H1 (cell line): ENCODE results near the gene GMPR2. TPM values are rescaled to one million over a fixed set of nuclear protein-coding genes. Genes with fewer than 3 reads are reported as not detected.

Experiments
- CTCF ChIA-PET: fragments of 300-600 bp; sonication (Branson Sonifier 250); formaldehyde crosslinking; loops from one replicate; lab custom pipeline; 2021; ENCODE audit not compliant: partially characterized antibody; lab: Charles Lee
- POLR2A ChIA-PET: fragments of 300-600 bp; sonication (Branson Sonifier 250); formaldehyde crosslinking; loops from one replicate; lab custom pipeline; 2021; ENCODE audit warnings: inconsistent platforms; ENCODE audit not compliant: partially characterized antibody; lab: Charles Lee
- DNase-seq, 2 experiments: peaks; one replicate each; pipeline versions ENCODE4 v3.0.0 to v3.0.0-alpha.2; 2010 to 2022; ENCODE audit warnings: low spot score in 2 of 2, low read depth in 1 of 2, mixed read lengths in 1 of 2
- FAIRE-seq: peaks from 2 replicates; lab custom pipeline; 2011; peaks lifted over from hg19 to GRCh38; lab: Jason Lieb, UNC
- H2AFZ ChIP-seq: 2 replicates; pipeline ENCODE4 v1.8.1; 2012; ENCODE audit warnings: low read length, inconsistent platforms
- H2AK5ac ChIP-seq: 2 replicates; pipeline ENCODE4 v1.6.1; 2013; ENCODE audit warnings: low read depth, low read length
- H2BK120ac ChIP-seq: replicated peaks from 2 replicates; pipeline ENCODE3; 2013; ENCODE audit warnings: low read depth, low read length, inconsistent platforms
- H2BK12ac ChIP-seq: 2 replicates; pipeline ENCODE4 v1.6.1; 2013; ENCODE audit warnings: low read depth, low read length
- H2BK15ac ChIP-seq: 2 replicates; pipeline ENCODE4 v1.6.1; 2013; ENCODE audit warnings: low read length
- H2BK20ac ChIP-seq: 2 replicates; pipeline ENCODE4 v1.6.1; 2013; ENCODE audit warnings: low read length
- H2BK5ac ChIP-seq: 2 replicates; pipeline ENCODE4 v1.6.1; 2013; ENCODE audit warnings: low read depth, low read length
- H3K14ac ChIP-seq: 2 replicates; pipeline ENCODE4 v1.6.1; 2013; ENCODE audit warnings: inconsistent platforms; ENCODE audit not compliant: insufficient read length
- H3K18ac ChIP-seq: 2 replicates; pipeline ENCODE4 v1.6.1; 2013; ENCODE audit warnings: low read length; ENCODE audit errors: extremely low read depth
- H3K23ac ChIP-seq: 2 replicates; pipeline ENCODE4 v1.6.1; 2013; ENCODE audit warnings: inconsistent platforms; ENCODE audit not compliant: insufficient read length
- H3K23me2 ChIP-seq: 2 replicates; pipeline ENCODE4 v1.6.1; 2013; ENCODE audit warnings: low read depth, low read length
- H3K27ac ChIP-seq: 2 replicates; pipeline ENCODE4 v1.6.1; 2011; ENCODE audit warnings: low read depth, low read length, inconsistent platforms
- H3K27me3 ChIP-seq, 4 experiments: replicated peaks in 1 of 4; 1 replicate in 1 of 4; 2 replicates in 3 of 4; pipeline versions ENCODE4 v1.6.1 to v1.8.1; 2011 to 2013; ENCODE audit warnings: low read length in 3 of 4, mild to moderate bottlenecking in 3 of 4, inconsistent platforms in 2 of 4, mixed read lengths in 2 of 4, moderate library complexity in 1 of 4; ENCODE audit not compliant: control insufficient read depth in 3 of 4, insufficient read depth in 3 of 4; ENCODE audit errors: extremely low read depth in 1 of 4
- H3K36me3 ChIP-seq, 4 experiments: 2 replicates each; pipeline versions ENCODE4 v1.6.1 to v1.8.1; 2011 to 2013; ENCODE audit warnings: mild to moderate bottlenecking in 4 of 4, low read length in 3 of 4, moderate library complexity in 2 of 4, control low read depth in 1 of 4, inconsistent platforms in 1 of 4; ENCODE audit not compliant: insufficient read depth in 4 of 4, control insufficient read depth in 2 of 4
- H3K4ac ChIP-seq: replicated peaks from 2 replicates; pipeline ENCODE3; 2013; ENCODE audit warnings: low read length, low read depth, mixed read lengths, inconsistent platforms; ENCODE audit not compliant: insufficient read length
- H3K4me1 ChIP-seq, 4 experiments: replicated peaks in 1 of 4; 1 replicate in 1 of 4; 2 replicates in 3 of 4; pipeline versions ENCODE4 v1.6.1 to v1.8.1; 2011 to 2013; ENCODE audit warnings: low read length in 3 of 4, inconsistent platforms in 2 of 4, mixed read lengths in 1 of 4; ENCODE audit not compliant: insufficient read depth in 4 of 4, control insufficient read depth in 3 of 4
- H3K4me2 ChIP-seq, 2 experiments: 2 replicates each; pipeline versions ENCODE4 v1.6.1 to v1.8.1; 2011 to 2013; ENCODE audit warnings: low read depth in 2 of 2, low read length in 2 of 2, control low read depth in 1 of 2, inconsistent platforms in 1 of 2, mild to moderate bottlenecking in 1 of 2; ENCODE audit not compliant: insufficient read depth in 1 of 2
- H3K4me3 ChIP-seq, 4 experiments: fragments of 200-600, 300-600 bp in 1 of 4; sonication (generic), shearing (Covaris generic), sonication (Bioruptor Twin) in 1 of 4; 2 replicates each; pipeline versions ENCODE4 v1.5.1 to v1.8.1; 2011 to 2016; ENCODE audit warnings: low read length in 4 of 4, low read depth in 3 of 4, control low read depth in 2 of 4, inconsistent platforms in 2 of 4, mild to moderate bottlenecking in 2 of 4, mixed read lengths in 1 of 4, moderate library complexity in 1 of 4; ENCODE audit not compliant: insufficient read depth in 2 of 4; ENCODE audit errors: extremely low read depth in 1 of 4
- H3K56ac ChIP-seq: replicated peaks from 2 replicates; pipeline ENCODE3; 2013; ENCODE audit warnings: low read depth, mild to moderate bottlenecking, mixed read lengths, low read length, inconsistent platforms; ENCODE audit not compliant: insufficient read length
- H3K79me1 ChIP-seq: 2 replicates; pipeline ENCODE4 v1.6.1; 2013; ENCODE audit warnings: low read depth, low read length, control low read depth
- H3K79me2 ChIP-seq, 2 experiments: 2 replicates each; pipeline versions ENCODE4 v1.6.1 to v1.8.1; 2012 to 2013; ENCODE audit warnings: low read length in 2 of 2, mild to moderate bottlenecking in 2 of 2, inconsistent platforms in 1 of 2; ENCODE audit not compliant: insufficient read depth in 2 of 2, control insufficient read depth in 1 of 2
- H3K9ac ChIP-seq, 4 experiments: replicated peaks in 1 of 4; 1 replicate in 1 of 4; 2 replicates in 3 of 4; pipeline versions ENCODE4 v1.6.1 to v1.8.1; 2011 to 2013; ENCODE audit warnings: low read depth in 3 of 4, low read length in 3 of 4, control low read depth in 2 of 4, mild to moderate bottlenecking in 2 of 4, moderate library complexity in 2 of 4, inconsistent platforms in 1 of 4; ENCODE audit errors: extremely low read depth in 1 of 4
- H3K9me3 ChIP-seq, 2 experiments: 2 replicates each; pipeline versions ENCODE4 v1.6.1 to v1.8.1; 2012 to 2013; ENCODE audit warnings: mild to moderate bottlenecking in 2 of 2, moderate library complexity in 2 of 2, control low read depth in 1 of 2, inconsistent platforms in 1 of 2, low read depth in 1 of 2, low read length in 1 of 2, mixed read lengths in 1 of 2; ENCODE audit not compliant: insufficient read depth in 2 of 2
- H4K20me1 ChIP-seq, 2 experiments: replicated peaks in 1 of 2; 2 replicates each; pipeline versions ENCODE3 to v1.8.1; 2011 to 2013; ENCODE audit warnings: inconsistent platforms in 2 of 2, low read length in 2 of 2, mild to moderate bottlenecking in 1 of 2; ENCODE audit not compliant: insufficient read depth in 2 of 2, control insufficient read depth in 1 of 2
- H4K5ac ChIP-seq: 2 replicates; pipeline ENCODE4 v1.6.1; 2013; ENCODE audit warnings: low read length, low read depth, mixed read lengths, inconsistent platforms; ENCODE audit not compliant: insufficient read length
- H4K8ac ChIP-seq: 2 replicates; pipeline ENCODE4 v1.8.0; 2013; ENCODE audit warnings: mild to moderate bottlenecking, moderate library complexity, low read length, inconsistent platforms; ENCODE audit not compliant: insufficient read depth; ENCODE audit errors: extremely low read depth
- H4K91ac ChIP-seq: replicated peaks from 2 replicates; pipeline ENCODE3; 2013; ENCODE audit warnings: low read length, mixed read lengths, inconsistent platforms; ENCODE audit not compliant: insufficient read length
- BRCA1 ChIP-seq: IDR thresholded peaks from 2 replicates; pipeline ENCODE4 v1.6.1; 2012; ENCODE audit warnings: low read depth, low read length, improper control_type of control experiment
- CBX8 ChIP-seq: fragments of 300-800, 300-1000 bp; sonication (generic); IDR thresholded peaks from 2 replicates; pipeline ENCODE4 v1.7.1; 2016; ENCODE audit warnings: low read depth, low read length, borderline replicate concordance
- CEBPB ChIP-seq: IDR thresholded peaks from 2 replicates; pipeline ENCODE4 v1.6.1; 2012; ENCODE audit warnings: low read depth, low read length
- CHD1 ChIP-seq: IDR thresholded peaks from 2 replicates; pipeline ENCODE4 v1.6.1; 2012; ENCODE audit warnings: low read depth, low read length, improper control_type of control experiment
- E2F6 ChIP-seq: IDR thresholded peaks from 2 replicates; pipeline ENCODE4 v1.6.1; 2012; ENCODE audit warnings: inconsistent platforms
- FOSL1 ChIP-seq: IDR thresholded peaks from 2 replicates; pipeline ENCODE4 v1.6.1; 2011; ENCODE audit warnings: mild to moderate bottlenecking, low read depth, low read length, moderate library complexity; ENCODE audit not compliant: insufficient read depth
- GTF2F1 ChIP-seq: IDR thresholded peaks from 2 replicates; pipeline ENCODE4 v1.6.1; 2012; ENCODE audit warnings: low read depth, low read length, improper control_type of control experiment, borderline replicate concordance
- MAX ChIP-seq: IDR thresholded peaks from 2 replicates; pipeline ENCODE4 v1.6.1; 2012; ENCODE audit warnings: inconsistent platforms
- RAD21 ChIP-seq, 2 experiments: IDR thresholded peaks in 1 of 2; conservative IDR thresholded peaks in 1 of 2; 2 replicates each; pipeline ENCODE4 v1.6.1; 2011; ENCODE audit warnings: low read depth in 2 of 2, low read length in 2 of 2, improper control_type of control experiment in 1 of 2, inconsistent platforms in 1 of 2, mild to moderate bottlenecking in 1 of 2, moderate library complexity in 1 of 2
- SP1 ChIP-seq: IDR thresholded peaks from 2 replicates; pipeline ENCODE4 v1.6.1; 2011; ENCODE audit warnings: low read depth, low read length
- SP4 ChIP-seq: IDR thresholded peaks from 2 replicates; pipeline ENCODE4 v1.6.1; 2012; ENCODE audit warnings: low read length, inconsistent platforms
- TAF1 ChIP-seq: IDR thresholded peaks from 2 replicates; pipeline ENCODE4 v1.6.1; 2011; ENCODE audit warnings: mild to moderate bottlenecking, low read depth, low read length
- TEAD4 ChIP-seq: IDR thresholded peaks from 2 replicates; pipeline ENCODE4 v1.6.1; 2012; ENCODE audit warnings: low read depth, low read length, inconsistent platforms, mixed read lengths
- WGBS, 2 experiments: shearing (Covaris generic) in 1 of 2; methylation state at CpG; one replicate each; pipeline versions ENCODE4 v1.1.6 to v1.1.7; 2013 to 2015; ENCODE audit warnings: low lambda C conversion rate in 2 of 2, mixed read lengths in 2 of 2, inconsistent platforms in 1 of 2, low coverage in 1 of 2, missing lambda C conversion rate in 1 of 2; ENCODE audit not compliant: insufficient replicate concordance in 2 of 2, insufficient coverage in 1 of 2, insufficient read length in 1 of 2; ENCODE audit errors: extremely low coverage in 1 of 2, missing lambda C conversion rate in 1 of 2; 5-methylcytosine and 5-hydroxymethylcytosine counted together
- polyA plus RNA-seq, 7 experiments: library from polyadenylated mRNA; depleted of rRNA in 3 of 7; stranded (reverse) in 5 of 7; unstranded in 2 of 7; fragments of >200 nt in 5 of 7; fragments of 200-250 nt in 2 of 7; gene quantifications; 1 replicate in 5 of 7; 2 replicates in 1 of 7; 4 replicates in 1 of 7; pipeline versions ENCODE4 v1.2.1 to v1.2.3, GENCODE V29; 2011 to 2013; ENCODE audit warnings: missing spikeins in 2 of 7, mixed read lengths in 2 of 7
- total RNA-seq: library from RNA; stranded (reverse); fragmentation: NEBNext Ultra II Directional; extraction: Animal tissue kit (Norgen Biotek cat#: 25700); gene quantifications from 2 replicates; pipeline ENCODE4 v1.2.1, GENCODE V29; 2021

GMPR2 gene
- total and polyA plus RNA-seq, 2 of the 8 experiments (the other 6 are each of a cell fraction or from before 2014, with no cell fraction given): 61.6 to 85.3 TPM

- H2BK12ac ChIP-seq: no peak overlapping the region
- H3K9ac ChIP-seq: 0 out of 7 replicates have a peak overlapping the region, but pooled peaks of 2 of the 4 experiments have one; percentile 4 to 13
- no peak overlapping the region for H3K14ac ChIP-seq
- DNase-seq (no peak), FAIRE-seq (no peak)
- peaks cover 5% of the 10 kb centered on the region for H3K23me2 ChIP-seq
- no peaks in the 10 kb centered on the region for H3K9me3 ChIP-seq
- no peak overlapping the region for H3K18ac ChIP-seq
- peak overlapping the region; percentile 70 to 85 for H3K4me2 ChIP-seq
- H3K4me1 ChIP-seq: peaks cover 0 to 7% (median 4%) of the 10 kb centered on the region in 4 experiments; a peak in 6 of 7 replicates
- no peak overlapping the region for H3K56ac ChIP-seq
- H3K79me1 ChIP-seq: peaks cover 12% of the 10 kb centered on the region
- peaks cover 0 to 16% of the 10 kb centered on the region in 2 experiments for H4K20me1 ChIP-seq
- peaks cover 13 to 45% (median 38%) of the 10 kb centered on the region in 4 experiments; a peak in 7 of 8 replicates for H3K36me3 ChIP-seq
- no peak overlapping the region for H2AFZ ChIP-seq
- H4K8ac ChIP-seq: no peak overlapping the region
- no peak overlapping the region for H3K4ac ChIP-seq
- ChIA-PET POLR2A (interaction anchor here (0.6 to 9.3 kb wide), 13 partner anchors 7 to 130 kb away, joined by 3 to 158 read pairs (median 4); partner anchors contain the start of genes CHMP4A, IRF9, PCK2 and PSME2), CTCF (interaction anchor here (0.7 to 4.1 kb wide), 6 partner anchors 27 to 145 kb away, joined by 3 to 16 read pairs (median 4); partner anchors contain the start of genes DCAF11, IRF9 and NRL)
- no peaks in the 10 kb centered on the region for H3K27me3 ChIP-seq
- peak overlapping the region; percentile 75 to 91 (median 87); a peak in 7 of 8 replicates for H3K4me3 ChIP-seq
- H4K91ac ChIP-seq: no peak overlapping the region
- H3K23ac ChIP-seq: no peak overlapping the region
- no peak overlapping the region for H2BK15ac ChIP-seq
- WGBS, 2 experiments: 97% methylated on average over 2 of the region's 2 CpGs; no CpG with 5 or more reads in 1 of the 2 experiments
- H2BK5ac ChIP-seq: no peak overlapping the region
- no peak overlapping the region for H4K5ac ChIP-seq
- peaks cover 0 to 13% of the 10 kb centered on the region in 2 experiments; a peak in 2 of 4 replicates for H3K79me2 ChIP-seq
- no peak overlapping the region for H2BK20ac ChIP-seq
- H3K27ac ChIP-seq: no peak overlapping the region
- no peak overlapping the region for H2AK5ac ChIP-seq
- H2BK120ac ChIP-seq: no peak overlapping the region
- no peak for TF ChIP-seq CEBPB
- TF ChIP-seq FOSL1: no peak
- TF ChIP-seq GTF2F1: no peak
- no peak for TF ChIP-seq RAD21 (IDR thresholded peaks at IDR 0.05 in 1 of 2, conservative IDR thresholded peaks at IDR 0.05 in 1 of 2; ENCODE audit: low read depth in 2 of 2, low read length in 2 of 2)
- no peak for TF ChIP-seq TEAD4
- TF ChIP-seq BRCA1: no peak
- no peak for TF ChIP-seq SP4
- TF ChIP-seq E2F6: no peak
- no peak for TF ChIP-seq TAF1
- TF ChIP-seq CHD1: no peak
- no peak for TF ChIP-seq MAX
- no peak for TF ChIP-seq SP1
- TF ChIP-seq CBX8: no peak
Observed at GRCh38 chr14:24187539-24187915, 45.2 kb upstream of the GMPR2 start.
